HepG2 (cell line): ENCODE measurements around the gene KLC4. TPM values are rescaled to one million over a fixed set of nuclear protein-coding genes. Genes with fewer than 3 reads are reported as not detected.

Experiments used
- CCDC6 ChIP-seq: sonication (generic); formaldehyde crosslinking; IDR thresholded peaks from 2 replicates; pipeline ENCODE4 v1.8.1; 2022; ENCODE audit warnings: mild to moderate bottlenecking, missing genetic modification reagents, moderate library complexity
- HDAC1 ChIP-seq: sonication (generic); formaldehyde crosslinking; IDR thresholded peaks from 2 replicates; pipeline ENCODE4 v1.5.1; 2020; ENCODE audit warnings: mild to moderate bottlenecking, missing genetic modification reagents
- KLF11 ChIP-seq: IDR thresholded peaks from 2 replicates; pipeline ENCODE4 v1.6.1; 2016; ENCODE audit warnings: missing compliant biosample characterization
- KLF16 ChIP-seq, 2 experiments: sonication (generic) in 1 of 2; formaldehyde crosslinking in 1 of 2; IDR thresholded peaks; 2 replicates each; pipeline versions ENCODE4 v1.6.1 to v1.8.0; 2016 to 2023; ENCODE audit warnings: missing genetic modification reagents in 2 of 2, missing compliant biosample characterization in 1 of 2
- MED8 ChIP-seq: sonication (generic); formaldehyde crosslinking; IDR thresholded peaks from 2 replicates; pipeline ENCODE4 v1.8.1; 2023; ENCODE audit warnings: mild to moderate bottlenecking, missing genetic modification reagents; ENCODE audit not compliant: insufficient replicate concordance
- NCOA1 ChIP-seq: sonication (generic); formaldehyde crosslinking; IDR thresholded peaks from 2 replicates; pipeline ENCODE4 v1.9.0; 2021; ENCODE audit warnings: missing genetic modification reagents
- ZNF567 ChIP-seq: sonication (generic); formaldehyde crosslinking; IDR thresholded peaks from 2 replicates; pipeline ENCODE4 v1.8.1; 2023; ENCODE audit warnings: mild to moderate bottlenecking, missing genetic modification reagents, borderline replicate concordance
- polyA plus RNA-seq, 8 experiments: library from polyadenylated mRNA; depleted of rRNA in 3 of 8; stranded (reverse) in 7 of 8; unstranded in 1 of 8; fragments of >200 nt; fragmentation: Illumina TruSeq in 4 of 8; extraction: Trizol in 4 of 8; gene quantifications; 2 replicates each; pipeline versions ENCODE4 v1.2.1 to v1.2.3, GENCODE V29; 2011 to 2016; ENCODE audit warnings: low read depth in 4 of 8, missing spikeins in 1 of 8, mixed read lengths in 1 of 8; ENCODE audit not compliant: insufficient read depth in 1 of 8
- total RNA-seq, 5 experiments: library from RNA; depleted of rRNA; stranded (reverse); fragments of >200 nt; fragmentation: Illumina TruSeq; extraction: Trizol; gene quantifications; 2 replicates each; pipeline ENCODE4 v1.2.3, GENCODE V29; 2016; ENCODE audit warnings: low read depth in 1 of 5
- TF ChIP-seq, protein P1 (sequence below): sonication (generic); formaldehyde crosslinking; IDR thresholded peaks from 2 replicates; pipeline ENCODE4 v1.4.0; 2020; ENCODE audit warnings: missing genetic modification reagents, borderline replicate concordance
- TF ChIP-seq, protein P2 (sequence below): sonication (generic); formaldehyde crosslinking; IDR thresholded peaks from 2 replicates; pipeline ENCODE4 v1.9.0; 2021; ENCODE audit warnings: mild to moderate bottlenecking, missing genetic modification reagents
- TF ChIP-seq, protein P3 (sequence below): sonication (generic); formaldehyde crosslinking; IDR thresholded peaks from 2 replicates; pipeline ENCODE4 v1.4.0; 2020; ENCODE audit warnings: missing genetic modification reagents
- TF ChIP-seq, protein P4 (sequence below): sonication (generic); formaldehyde crosslinking; IDR thresholded peaks from 2 replicates; pipeline ENCODE4 v1.4.0; 2020; ENCODE audit warnings: missing genetic modification reagents

Gene KLC4
- total and polyA plus RNA-seq, 2 of the 13 experiments (the other 11 are each of a cell fraction or from before 2014, with no cell fraction given) = 45.4 to 70.4 TPM

DNA sequence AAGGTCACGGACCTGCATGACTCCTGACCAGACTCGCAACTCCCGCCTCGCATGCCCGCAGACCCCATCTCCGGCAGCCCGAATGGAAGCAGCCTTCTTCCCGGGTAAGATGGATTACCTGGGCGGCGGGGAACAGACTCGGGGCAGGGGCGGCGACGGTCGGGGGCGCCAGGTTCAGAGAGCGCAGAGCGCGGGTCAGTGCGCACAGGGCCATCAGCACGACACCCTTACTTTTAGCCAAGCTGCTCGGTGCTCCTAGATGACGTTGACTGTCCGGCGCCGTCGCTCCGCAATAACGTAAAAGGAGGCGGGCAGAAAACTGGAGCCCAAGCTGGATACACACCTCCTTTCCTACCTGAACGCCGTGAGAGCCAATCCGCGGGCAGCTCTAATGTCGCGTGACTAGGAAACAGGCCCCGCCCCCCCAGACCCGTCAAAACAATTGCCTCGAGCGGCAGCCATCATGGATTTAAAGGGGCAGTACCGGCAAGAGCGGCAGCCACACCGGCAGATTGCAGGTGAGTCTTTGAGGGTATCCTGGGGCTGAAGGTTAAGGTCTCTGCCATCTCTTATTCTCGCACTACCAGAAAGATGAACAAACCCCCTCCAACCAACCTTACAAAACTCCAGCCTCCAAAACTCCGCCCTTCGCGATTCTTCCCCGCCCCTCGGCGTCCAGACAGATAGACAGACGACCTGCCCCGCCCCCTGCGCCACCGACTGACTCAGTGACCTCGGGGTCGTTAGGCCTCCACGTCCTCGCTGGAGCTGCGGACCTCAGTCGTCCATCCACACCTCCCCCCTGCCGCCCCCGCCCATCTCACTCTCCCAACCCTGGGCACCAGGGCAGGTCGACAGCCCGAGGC lies at the start of gene KLC4, which contains the start of gene MRPL2 (continued):
- TF ChIP-seq, protein P1, sequence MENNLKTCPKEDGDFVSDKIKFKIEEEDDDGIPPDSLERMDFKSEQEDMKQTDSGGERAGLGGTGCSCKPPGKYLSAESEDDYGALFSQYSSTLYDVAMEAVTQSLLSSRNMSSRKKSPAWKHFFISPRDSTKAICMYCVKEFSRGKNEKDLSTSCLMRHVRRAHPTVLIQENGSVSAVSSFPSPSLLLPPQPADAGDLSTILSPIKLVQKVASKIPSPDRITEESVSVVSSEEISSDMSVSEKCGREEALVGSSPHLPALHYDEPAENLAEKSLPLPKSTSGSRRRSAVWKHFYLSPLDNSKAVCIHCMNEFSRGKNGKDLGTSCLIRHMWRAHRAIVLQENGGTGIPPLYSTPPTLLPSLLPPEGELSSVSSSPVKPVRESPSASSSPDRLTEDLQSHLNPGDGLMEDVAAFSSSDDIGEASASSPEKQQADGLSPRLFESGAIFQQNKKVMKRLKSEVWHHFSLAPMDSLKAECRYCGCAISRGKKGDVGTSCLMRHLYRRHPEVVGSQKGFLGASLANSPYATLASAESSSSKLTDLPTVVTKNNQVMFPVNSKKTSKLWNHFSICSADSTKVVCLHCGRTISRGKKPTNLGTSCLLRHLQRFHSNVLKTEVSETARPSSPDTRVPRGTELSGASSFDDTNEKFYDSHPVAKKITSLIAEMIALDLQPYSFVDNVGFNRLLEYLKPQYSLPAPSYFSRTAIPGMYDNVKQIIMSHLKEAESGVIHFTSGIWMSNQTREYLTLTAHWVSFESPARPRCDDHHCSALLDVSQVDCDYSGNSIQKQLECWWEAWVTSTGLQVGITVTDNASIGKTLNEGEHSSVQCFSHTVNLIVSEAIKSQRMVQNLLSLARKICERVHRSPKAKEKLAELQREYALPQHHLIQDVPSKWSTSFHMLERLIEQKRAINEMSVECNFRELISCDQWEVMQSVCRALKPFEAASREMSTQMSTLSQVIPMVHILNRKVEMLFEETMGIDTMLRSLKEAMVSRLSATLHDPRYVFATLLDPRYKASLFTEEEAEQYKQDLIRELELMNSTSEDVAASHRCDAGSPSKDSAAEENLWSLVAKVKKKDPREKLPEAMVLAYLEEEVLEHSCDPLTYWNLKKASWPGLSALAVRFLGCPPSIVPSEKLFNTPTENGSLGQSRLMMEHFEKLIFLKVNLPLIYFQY (CRISPR knock-in tag) = peak; percentile 27; the same call in 1 of the 2 replicates
- TF ChIP-seq, protein P2, sequence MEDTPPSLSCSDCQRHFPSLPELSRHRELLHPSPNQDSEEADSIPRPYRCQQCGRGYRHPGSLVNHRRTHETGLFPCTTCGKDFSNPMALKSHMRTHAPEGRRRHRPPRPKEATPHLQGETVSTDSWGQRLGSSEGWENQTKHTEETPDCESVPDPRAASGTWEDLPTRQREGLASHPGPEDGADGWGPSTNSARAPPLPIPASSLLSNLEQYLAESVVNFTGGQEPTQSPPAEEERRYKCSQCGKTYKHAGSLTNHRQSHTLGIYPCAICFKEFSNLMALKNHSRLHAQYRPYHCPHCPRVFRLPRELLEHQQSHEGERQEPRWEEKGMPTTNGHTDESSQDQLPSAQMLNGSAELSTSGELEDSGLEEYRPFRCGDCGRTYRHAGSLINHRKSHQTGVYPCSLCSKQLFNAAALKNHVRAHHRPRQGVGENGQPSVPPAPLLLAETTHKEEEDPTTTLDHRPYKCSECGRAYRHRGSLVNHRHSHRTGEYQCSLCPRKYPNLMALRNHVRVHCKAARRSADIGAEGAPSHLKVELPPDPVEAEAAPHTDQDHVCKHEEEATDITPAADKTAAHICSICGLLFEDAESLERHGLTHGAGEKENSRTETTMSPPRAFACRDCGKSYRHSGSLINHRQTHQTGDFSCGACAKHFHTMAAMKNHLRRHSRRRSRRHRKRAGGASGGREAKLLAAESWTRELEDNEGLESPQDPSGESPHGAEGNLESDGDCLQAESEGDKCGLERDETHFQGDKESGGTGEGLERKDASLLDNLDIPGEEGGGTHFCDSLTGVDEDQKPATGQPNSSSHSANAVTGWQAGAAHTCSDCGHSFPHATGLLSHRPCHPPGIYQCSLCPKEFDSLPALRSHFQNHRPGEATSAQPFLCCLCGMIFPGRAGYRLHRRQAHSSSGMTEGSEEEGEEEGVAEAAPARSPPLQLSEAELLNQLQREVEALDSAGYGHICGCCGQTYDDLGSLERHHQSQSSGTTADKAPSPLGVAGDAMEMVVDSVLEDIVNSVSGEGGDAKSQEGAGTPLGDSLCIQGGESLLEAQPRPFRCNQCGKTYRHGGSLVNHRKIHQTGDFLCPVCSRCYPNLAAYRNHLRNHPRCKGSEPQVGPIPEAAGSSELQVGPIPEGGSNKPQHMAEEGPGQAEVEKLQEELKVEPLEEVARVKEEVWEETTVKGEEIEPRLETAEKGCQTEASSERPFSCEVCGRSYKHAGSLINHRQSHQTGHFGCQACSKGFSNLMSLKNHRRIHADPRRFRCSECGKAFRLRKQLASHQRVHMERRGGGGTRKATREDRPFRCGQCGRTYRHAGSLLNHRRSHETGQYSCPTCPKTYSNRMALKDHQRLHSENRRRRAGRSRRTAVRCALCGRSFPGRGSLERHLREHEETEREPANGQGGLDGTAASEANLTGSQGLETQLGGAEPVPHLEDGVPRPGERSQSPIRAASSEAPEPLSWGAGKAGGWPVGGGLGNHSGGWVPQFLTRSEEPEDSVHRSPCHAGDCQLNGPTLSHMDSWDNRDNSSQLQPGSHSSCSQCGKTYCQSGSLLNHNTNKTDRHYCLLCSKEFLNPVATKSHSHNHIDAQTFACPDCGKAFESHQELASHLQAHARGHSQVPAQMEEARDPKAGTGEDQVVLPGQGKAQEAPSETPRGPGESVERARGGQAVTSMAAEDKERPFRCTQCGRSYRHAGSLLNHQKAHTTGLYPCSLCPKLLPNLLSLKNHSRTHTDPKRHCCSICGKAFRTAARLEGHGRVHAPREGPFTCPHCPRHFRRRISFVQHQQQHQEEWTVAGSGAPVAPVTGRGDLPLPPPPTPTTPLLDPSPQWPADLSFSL (CRISPR knock-in tag) = no peak
- TF ChIP-seq KLF11 (no peak), MED8 (CRISPR knock-in tag) (no peak), ZNF567 (0 out of 2 replicates have a peak, but pooled peaks have one; percentile 38), NCOA1 (0 out of 2 replicates have a peak, but pooled peaks have one; percentile 32), HDAC1 (peak; percentile 94), CCDC6 (CRISPR knock-in tag) (peak; percentile 72; the same call in 1 of the 2 replicates), KLF16 (CRISPR knock-in tag; IDR thresholded peaks at IDR 0.05) (peak in 1 of 2 experiments; percentile 45; a peak in 1 of 4 replicates)
- TF ChIP-seq, protein P3, sequence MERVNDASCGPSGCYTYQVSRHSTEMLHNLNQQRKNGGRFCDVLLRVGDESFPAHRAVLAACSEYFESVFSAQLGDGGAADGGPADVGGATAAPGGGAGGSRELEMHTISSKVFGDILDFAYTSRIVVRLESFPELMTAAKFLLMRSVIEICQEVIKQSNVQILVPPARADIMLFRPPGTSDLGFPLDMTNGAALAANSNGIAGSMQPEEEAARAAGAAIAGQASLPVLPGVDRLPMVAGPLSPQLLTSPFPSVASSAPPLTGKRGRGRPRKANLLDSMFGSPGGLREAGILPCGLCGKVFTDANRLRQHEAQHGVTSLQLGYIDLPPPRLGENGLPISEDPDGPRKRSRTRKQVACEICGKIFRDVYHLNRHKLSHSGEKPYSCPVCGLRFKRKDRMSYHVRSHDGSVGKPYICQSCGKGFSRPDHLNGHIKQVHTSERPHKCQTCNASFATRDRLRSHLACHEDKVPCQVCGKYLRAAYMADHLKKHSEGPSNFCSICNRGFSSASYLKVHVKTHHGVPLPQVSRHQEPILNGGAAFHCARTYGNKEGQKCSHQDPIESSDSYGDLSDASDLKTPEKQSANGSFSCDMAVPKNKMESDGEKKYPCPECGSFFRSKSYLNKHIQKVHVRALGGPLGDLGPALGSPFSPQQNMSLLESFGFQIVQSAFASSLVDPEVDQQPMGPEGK (CRISPR knock-in tag) = peak; percentile 73
- TF ChIP-seq, protein P4, sequence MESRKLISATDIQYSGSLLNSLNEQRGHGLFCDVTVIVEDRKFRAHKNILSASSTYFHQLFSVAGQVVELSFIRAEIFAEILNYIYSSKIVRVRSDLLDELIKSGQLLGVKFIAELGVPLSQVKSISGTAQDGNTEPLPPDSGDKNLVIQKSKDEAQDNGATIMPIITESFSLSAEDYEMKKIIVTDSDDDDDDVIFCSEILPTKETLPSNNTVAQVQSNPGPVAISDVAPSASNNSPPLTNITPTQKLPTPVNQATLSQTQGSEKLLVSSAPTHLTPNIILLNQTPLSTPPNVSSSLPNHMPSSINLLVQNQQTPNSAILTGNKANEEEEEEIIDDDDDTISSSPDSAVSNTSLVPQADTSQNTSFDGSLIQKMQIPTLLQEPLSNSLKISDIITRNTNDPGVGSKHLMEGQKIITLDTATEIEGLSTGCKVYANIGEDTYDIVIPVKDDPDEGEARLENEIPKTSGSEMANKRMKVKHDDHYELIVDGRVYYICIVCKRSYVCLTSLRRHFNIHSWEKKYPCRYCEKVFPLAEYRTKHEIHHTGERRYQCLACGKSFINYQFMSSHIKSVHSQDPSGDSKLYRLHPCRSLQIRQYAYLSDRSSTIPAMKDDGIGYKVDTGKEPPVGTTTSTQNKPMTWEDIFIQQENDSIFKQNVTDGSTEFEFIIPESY (CRISPR knock-in tag) = no peak
